ENCODE results near the gene VPS13D. TPM values are rescaled to one million over a fixed set of nuclear protein-coding genes. Genes with fewer than 3 reads are reported as not detected.
"Not testable (repeated sequence)": the region's sequence is repeated elsewhere in the genome, so short reads cannot be mapped to it uniquely, and the experiment has no call there.

The VPS13D gene
- total and polyA plus RNA-seq, 2 of the 4 experiments (the other 2 are of a cell fraction) = 9.0 to 16.3 TPM

DNA sequence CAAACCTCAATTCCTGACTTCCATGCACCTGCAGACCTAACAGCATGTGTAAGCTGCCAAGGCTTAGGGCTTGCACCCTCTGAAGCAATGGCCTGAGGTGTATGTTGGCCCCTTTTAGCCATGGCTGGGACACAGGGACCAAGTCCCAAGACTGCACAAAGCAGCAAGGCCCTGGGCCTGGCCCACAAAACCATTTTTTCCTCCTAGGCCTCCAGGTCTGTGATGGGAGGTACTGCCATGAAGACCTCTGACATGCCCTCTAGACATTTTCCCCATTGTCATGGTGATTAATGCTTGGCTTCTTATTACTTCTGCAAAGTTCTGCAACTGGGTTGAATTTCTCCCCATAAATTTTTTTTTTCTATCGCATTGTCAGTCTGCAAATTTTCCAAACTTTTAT lies 7.1 kb upstream of the VPS13D start:
- H3K79me1 ChIP-seq (ENCODE audit: low read depth in 1 of 2, low read length in 2 of 2); H3K9me1 ChIP-seq (ENCODE audit: insufficient read depth, low read length); H4K5ac ChIP-seq (ENCODE audit: low read depth, low read length); H3K14ac ChIP-seq (replicated peaks; ENCODE audit: low read depth, low read length); H3K23ac ChIP-seq (ENCODE audit: low read depth, low read length); H3K27ac ChIP-seq (ENCODE audit: insufficient read depth, low read length); CTCF ChIA-PET; H2AK5ac ChIP-seq (ENCODE audit: low read depth, low read length); ATAC-seq (ENCODE audit: low read depth); H2BK15ac ChIP-seq (ENCODE audit: low read depth, low read length); DNase-seq; H3K18ac ChIP-seq (ENCODE audit: low read depth, low read length); H2AK9ac ChIP-seq (replicated peaks; ENCODE audit: low read depth, low read length, poor library complexity); BruUV-seq (replicated peaks); H3K56ac ChIP-seq (ENCODE audit: extremely low read depth, insufficient read depth, low read length); POLR2A ChIA-PET (ENCODE audit: unreplicated experiment); H3K9me3 ChIP-seq (ENCODE audit: control insufficient read depth, insufficient read depth, low read length); H2BK5ac ChIP-seq (ENCODE audit: low read depth, low read length, poor library complexity, severe bottlenecking); H2AFZ ChIP-seq (replicated peaks; ENCODE audit: low read length, poor library complexity); H3K36me3 ChIP-seq (ENCODE audit: control insufficient read depth, insufficient read depth, low read length); H3K9ac ChIP-seq (ENCODE audit: low read depth, low read length); in situ Hi-C loops (cut with MboI; ENCODE audit: low sequenced_read_pairs); H3K4ac ChIP-seq (ENCODE audit: low read depth, low read length); H3K4me1 ChIP-seq (ENCODE audit: control insufficient read depth, insufficient read depth, low read length); H2BK120ac ChIP-seq (ENCODE audit: low read depth, low read length); H3K4me3 ChIP-seq (ENCODE audit: insufficient read depth, low read depth, low read length); H2BK20ac ChIP-seq (ENCODE audit: low read depth, low read length); dilution Hi-C loops (cut with HindIII; ENCODE audit: low sequenced_read_pairs, unreplicated experiment); H4K8ac ChIP-seq (ENCODE audit: low read depth in 2 of 2, low read length in 2 of 2); H3K4me2 ChIP-seq (ENCODE audit: low read depth, low read length); intact Hi-C loops (cut with micrococcal nuclease); H3K27me3 ChIP-seq (ENCODE audit: control insufficient read depth, insufficient read depth, low read length); H4K20me1 ChIP-seq (ENCODE audit: insufficient read depth, low read length); H4K91ac ChIP-seq (ENCODE audit: insufficient read depth, low read depth, low read length): not testable (repeated sequence)
- no CpG with 5 or more reads among the region's 1 CpG for WGBS, 2 experiments (ENCODE audit: extremely low coverage in 2 of 2, insufficient read length in 1 of 2)

DNA sequence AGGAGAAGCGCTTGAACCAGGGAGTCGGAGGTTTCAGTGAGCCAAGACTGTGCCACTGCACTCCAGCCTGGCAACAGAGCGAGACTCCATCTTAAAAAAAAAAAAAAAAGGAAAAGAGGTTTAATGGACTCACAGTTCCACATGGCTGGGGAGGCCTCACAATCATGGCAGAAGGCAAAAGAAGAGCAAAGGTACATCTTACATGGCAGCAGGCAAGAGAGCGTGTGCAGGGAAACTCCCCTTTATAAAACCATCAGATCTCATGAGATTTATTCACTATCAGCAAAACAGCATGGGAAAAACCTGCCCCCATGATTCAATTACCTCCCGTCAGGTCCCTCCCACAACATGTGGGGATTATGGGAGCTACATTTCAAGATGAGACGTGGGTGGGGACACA lies 5.7 kb upstream of the VPS13D start:
- H3K4me2 ChIP-seq (ENCODE audit: low read depth, low read length); H3K56ac ChIP-seq (ENCODE audit: extremely low read depth, insufficient read depth, low read length); H3K36me3 ChIP-seq (ENCODE audit: control insufficient read depth, insufficient read depth, low read length); H3K14ac ChIP-seq (replicated peaks; ENCODE audit: low read depth, low read length); POLR2A ChIA-PET (ENCODE audit: unreplicated experiment); dilution Hi-C loops (cut with HindIII; ENCODE audit: low sequenced_read_pairs, unreplicated experiment); H3K4ac ChIP-seq (ENCODE audit: low read depth, low read length); ATAC-seq (ENCODE audit: low read depth); H3K18ac ChIP-seq (ENCODE audit: low read depth, low read length); H3K9me1 ChIP-seq (ENCODE audit: insufficient read depth, low read length); DNase-seq; H3K27ac ChIP-seq (ENCODE audit: insufficient read depth, low read length); H3K4me3 ChIP-seq (ENCODE audit: insufficient read depth, low read depth, low read length); H3K23ac ChIP-seq (ENCODE audit: low read depth, low read length); H4K8ac ChIP-seq (ENCODE audit: low read depth in 2 of 2, low read length in 2 of 2); H3K9ac ChIP-seq (ENCODE audit: low read depth, low read length); in situ Hi-C loops (cut with MboI; ENCODE audit: low sequenced_read_pairs); H2BK20ac ChIP-seq (ENCODE audit: low read depth, low read length); intact Hi-C loops (cut with micrococcal nuclease); H2AK9ac ChIP-seq (replicated peaks; ENCODE audit: low read depth, low read length, poor library complexity); H3K9me3 ChIP-seq (ENCODE audit: control insufficient read depth, insufficient read depth, low read length); H4K5ac ChIP-seq (ENCODE audit: low read depth, low read length); BruUV-seq (replicated peaks); H4K91ac ChIP-seq (ENCODE audit: insufficient read depth, low read depth, low read length); CTCF ChIA-PET; H4K20me1 ChIP-seq (ENCODE audit: insufficient read depth, low read length); H2AFZ ChIP-seq (replicated peaks; ENCODE audit: low read length, poor library complexity); H2AK5ac ChIP-seq (ENCODE audit: low read depth, low read length); H3K27me3 ChIP-seq (ENCODE audit: control insufficient read depth, insufficient read depth, low read length); H2BK120ac ChIP-seq (ENCODE audit: low read depth, low read length); H3K79me1 ChIP-seq (ENCODE audit: low read depth in 1 of 2, low read length in 2 of 2); H3K4me1 ChIP-seq (ENCODE audit: control insufficient read depth, insufficient read depth, low read length); H2BK15ac ChIP-seq (ENCODE audit: low read depth, low read length); H2BK5ac ChIP-seq (ENCODE audit: low read depth, low read length, poor library complexity, severe bottlenecking): not testable (repeated sequence)
- no CpG with 5 or more reads among the region's 6 CpGs for WGBS, 2 experiments (ENCODE audit: extremely low coverage in 2 of 2, insufficient read length in 1 of 2)
